Measurements from ENCODE around the gene BNIP3. TPM values are rescaled to one million over a fixed set of nuclear protein-coding genes. Genes with fewer than 3 reads are reported as not detected.

Gene BNIP3
- total RNA-seq, 4 donors from 2014 or later: 118 to 175 (median 137) TPM

DNA sequence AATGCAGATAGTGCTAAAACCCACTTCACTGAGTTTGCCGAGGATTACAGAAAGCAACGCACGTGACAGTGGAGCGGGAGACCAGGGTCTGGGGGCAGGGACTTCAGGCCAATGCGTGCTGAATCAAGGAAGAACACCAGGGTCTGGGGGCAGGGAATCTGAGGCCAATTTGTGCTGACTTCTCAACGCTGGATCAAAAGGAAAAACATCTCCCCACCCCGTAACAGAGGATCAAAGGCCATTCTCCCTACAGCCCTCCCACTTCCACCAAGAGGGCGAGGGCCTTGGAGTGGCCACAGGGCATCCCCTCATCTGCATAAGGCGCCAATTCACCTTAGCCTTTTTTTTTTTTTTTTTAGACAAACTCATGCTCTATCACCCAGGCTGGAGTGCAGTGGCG lies 22.3 kb upstream of the BNIP3 start:
- 64 to 68% methylated on average over 10 of the region's 10 CpGs for WGBS, 2 donors

GRCh38 chr10:132003282-132003924 lies 21.7 kb upstream of the BNIP3 start:
- Histone ChIP-seq H3K4me1 (peaks cover 0 to 8% (median 6%) of the 10 kb centered on the region in 4 donors), H3K27ac (no peak overlapping the region), H3K36me3 (peaks cover 0 to 4% (median 0%) of the 10 kb centered on the region in 3 donors), H3K9me3 (peaks cover 0 to 7% (median 0%) of the 10 kb centered on the region in 4 donors), H3K4me3 (no peak overlapping the region), H3K27me3 (no peaks in the 10 kb centered on the region)
- TF ChIP-seq POLR2A (IDR thresholded peaks at IDR 0.05): no peak
- TF ChIP-seq, protein P1, sequence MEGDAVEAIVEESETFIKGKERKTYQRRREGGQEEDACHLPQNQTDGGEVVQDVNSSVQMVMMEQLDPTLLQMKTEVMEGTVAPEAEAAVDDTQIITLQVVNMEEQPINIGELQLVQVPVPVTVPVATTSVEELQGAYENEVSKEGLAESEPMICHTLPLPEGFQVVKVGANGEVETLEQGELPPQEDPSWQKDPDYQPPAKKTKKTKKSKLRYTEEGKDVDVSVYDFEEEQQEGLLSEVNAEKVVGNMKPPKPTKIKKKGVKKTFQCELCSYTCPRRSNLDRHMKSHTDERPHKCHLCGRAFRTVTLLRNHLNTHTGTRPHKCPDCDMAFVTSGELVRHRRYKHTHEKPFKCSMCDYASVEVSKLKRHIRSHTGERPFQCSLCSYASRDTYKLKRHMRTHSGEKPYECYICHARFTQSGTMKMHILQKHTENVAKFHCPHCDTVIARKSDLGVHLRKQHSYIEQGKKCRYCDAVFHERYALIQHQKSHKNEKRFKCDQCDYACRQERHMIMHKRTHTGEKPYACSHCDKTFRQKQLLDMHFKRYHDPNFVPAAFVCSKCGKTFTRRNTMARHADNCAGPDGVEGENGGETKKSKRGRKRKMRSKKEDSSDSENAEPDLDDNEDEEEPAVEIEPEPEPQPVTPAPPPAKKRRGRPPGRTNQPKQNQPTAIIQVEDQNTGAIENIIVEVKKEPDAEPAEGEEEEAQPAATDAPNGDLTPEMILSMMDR (IDR thresholded peaks at IDR 0.05): no peak
- TF ChIP-seq EP300 (IDR thresholded peaks at IDR 0.05): no peak
- 66 to 74% methylated on average over 9 to 12 of the region's 12 CpGs for WGBS, 2 donors
- no peak for DNase-seq (ENCODE audit: low spot score in 2 of 2)

More for the DNA sequence above, 22.3 kb upstream of the BNIP3 start:
- H3K36me3 ChIP-seq: peaks cover 0 to 4% (median 0%) of the 10 kb centered on the region in 3 donors
- peaks cover 0 to 7% (median 0%) of the 10 kb centered on the region in 4 donors for H3K9me3 ChIP-seq
- no peak overlapping the region for H3K4me3 ChIP-seq
- peaks cover 0 to 2% (median under 1%) of the 10 kb centered on the region in 4 donors for H3K4me1 ChIP-seq
- TF ChIP-seq, protein P1 (IDR thresholded peaks at IDR 0.05): no peak
- TF ChIP-seq POLR2A (IDR thresholded peaks at IDR 0.05) (no peak), EP300 (IDR thresholded peaks at IDR 0.05) (no peak)
- H3K27me3 ChIP-seq: no peaks in the 10 kb centered on the region
- no peak overlapping the region for H3K27ac ChIP-seq
- DNase-seq (ENCODE audit: low spot score in 2 of 2): no peak

DNA sequence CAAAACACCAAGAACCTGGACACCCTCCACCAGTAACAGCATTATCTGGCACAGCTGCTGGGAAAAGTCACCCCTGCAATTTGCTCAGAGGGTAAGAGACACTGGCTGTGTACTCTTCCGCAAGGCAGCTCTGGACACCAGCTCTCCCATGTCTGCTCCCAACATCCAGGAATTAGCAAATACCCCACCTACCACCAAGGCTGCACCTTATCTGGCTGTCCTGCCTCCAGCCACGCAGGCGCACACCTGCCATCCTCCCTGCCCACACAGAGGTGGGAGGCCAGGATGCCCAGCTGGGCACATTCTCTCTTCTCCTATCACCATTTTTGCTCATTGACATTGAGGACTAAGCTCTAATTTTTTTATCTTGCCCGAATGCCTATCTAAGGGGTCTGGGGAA lies 20.3 kb upstream of the BNIP3 start:
- peaks cover 0 to 20% (median 14%) of the 10 kb centered on the region in 4 donors for H3K4me1 ChIP-seq
- no peak for DNase-seq (ENCODE audit: low spot score in 2 of 2)
- peaks cover 0 to 7% (median 0%) of the 10 kb centered on the region in 4 donors for H3K9me3 ChIP-seq
- no peak overlapping the region for H3K4me3 ChIP-seq
- TF ChIP-seq POLR2A (IDR thresholded peaks at IDR 0.05) (no peak), EP300 (IDR thresholded peaks at IDR 0.05) (no peak)
- TF ChIP-seq, protein P1 (IDR thresholded peaks at IDR 0.05): no peak
- peaks cover 0 to 4% (median 0%) of the 10 kb centered on the region in 3 donors for H3K36me3 ChIP-seq
- no peaks in the 10 kb centered on the region for H3K27me3 ChIP-seq
- H3K27ac ChIP-seq: no peak overlapping the region
- WGBS, 2 donors: 84 to 90% methylated on average over 4 of the region's 4 CpGs

GRCh38 chr10:132001238-132001972 lies 19.7 kb upstream of the BNIP3 start:
- H3K4me1 ChIP-seq: peaks cover 0 to 26% (median 19%) of the 10 kb centered on the region in 4 donors
- no peak for TF ChIP-seq EP300 (IDR thresholded peaks at IDR 0.05)
- TF ChIP-seq, protein P1 (IDR thresholded peaks at IDR 0.05): no peak
- peaks cover 0 to 7% (median 0%) of the 10 kb centered on the region in 4 donors for H3K9me3 ChIP-seq
- H3K36me3 ChIP-seq: peaks cover 0 to 4% (median 0%) of the 10 kb centered on the region in 3 donors
- 59 to 65% methylated on average over 15 of the region's 15 CpGs for WGBS, 2 donors
- no peak overlapping the region for H3K27ac ChIP-seq
- DNase-seq (ENCODE audit: low spot score in 2 of 2): no peak
- H3K4me3 ChIP-seq: no peak overlapping the region
- no peaks in the 10 kb centered on the region for H3K27me3 ChIP-seq

All from tibial nerve (tissue), 4 donors.